ENCODE results near the gene FBRSL1. TPM values are rescaled to one million over a fixed set of nuclear protein-coding genes. Genes with fewer than 3 reads are reported as not detected.
A peak's percentile ranks its signal among the peaks of the same experiment; 100 is the strongest.

FBRSL1 gene
- total RNA-seq, 1 experiment from 2014 or later = 124 TPM

DNA sequence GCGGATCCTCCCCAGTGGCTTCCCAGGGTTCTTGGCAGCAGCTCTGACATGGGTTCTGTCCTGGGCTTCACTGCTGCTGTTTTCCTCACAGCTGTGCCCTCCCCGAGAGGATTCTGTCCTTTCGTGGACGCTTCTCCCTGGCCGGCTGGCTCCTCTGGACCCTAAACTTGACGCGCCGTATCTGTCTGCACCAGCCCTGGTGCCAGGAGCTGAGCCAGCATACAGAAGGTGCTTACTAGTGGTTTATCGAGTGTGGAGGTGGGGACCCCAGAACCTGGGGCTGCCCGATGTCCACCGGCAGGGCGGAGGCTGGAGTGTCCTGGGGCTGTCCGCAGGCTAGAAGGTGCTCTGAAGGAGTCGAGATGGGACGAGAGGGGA, 17.2 kb downstream of the FBRSL1 start (continued):
- TF ChIP-seq, protein P1, sequence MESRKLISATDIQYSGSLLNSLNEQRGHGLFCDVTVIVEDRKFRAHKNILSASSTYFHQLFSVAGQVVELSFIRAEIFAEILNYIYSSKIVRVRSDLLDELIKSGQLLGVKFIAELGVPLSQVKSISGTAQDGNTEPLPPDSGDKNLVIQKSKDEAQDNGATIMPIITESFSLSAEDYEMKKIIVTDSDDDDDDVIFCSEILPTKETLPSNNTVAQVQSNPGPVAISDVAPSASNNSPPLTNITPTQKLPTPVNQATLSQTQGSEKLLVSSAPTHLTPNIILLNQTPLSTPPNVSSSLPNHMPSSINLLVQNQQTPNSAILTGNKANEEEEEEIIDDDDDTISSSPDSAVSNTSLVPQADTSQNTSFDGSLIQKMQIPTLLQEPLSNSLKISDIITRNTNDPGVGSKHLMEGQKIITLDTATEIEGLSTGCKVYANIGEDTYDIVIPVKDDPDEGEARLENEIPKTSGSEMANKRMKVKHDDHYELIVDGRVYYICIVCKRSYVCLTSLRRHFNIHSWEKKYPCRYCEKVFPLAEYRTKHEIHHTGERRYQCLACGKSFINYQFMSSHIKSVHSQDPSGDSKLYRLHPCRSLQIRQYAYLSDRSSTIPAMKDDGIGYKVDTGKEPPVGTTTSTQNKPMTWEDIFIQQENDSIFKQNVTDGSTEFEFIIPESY (IDR thresholded peaks at IDR 0.05; ENCODE audit: extremely low read depth, insufficient replicate concordance, low read length) = no peak
- TF ChIP-seq EGR1 (IDR thresholded peaks at IDR 0.05; ENCODE audit: low read depth) (no peak), EZH2 (IDR thresholded peaks at IDR 0.05) (no peak), POLR2A (IDR thresholded peaks at IDR 0.05; ENCODE audit: borderline replicate concordance, extremely low read depth, insufficient read depth, insufficient read length) (no peak)
- TF ChIP-seq, protein P2, sequence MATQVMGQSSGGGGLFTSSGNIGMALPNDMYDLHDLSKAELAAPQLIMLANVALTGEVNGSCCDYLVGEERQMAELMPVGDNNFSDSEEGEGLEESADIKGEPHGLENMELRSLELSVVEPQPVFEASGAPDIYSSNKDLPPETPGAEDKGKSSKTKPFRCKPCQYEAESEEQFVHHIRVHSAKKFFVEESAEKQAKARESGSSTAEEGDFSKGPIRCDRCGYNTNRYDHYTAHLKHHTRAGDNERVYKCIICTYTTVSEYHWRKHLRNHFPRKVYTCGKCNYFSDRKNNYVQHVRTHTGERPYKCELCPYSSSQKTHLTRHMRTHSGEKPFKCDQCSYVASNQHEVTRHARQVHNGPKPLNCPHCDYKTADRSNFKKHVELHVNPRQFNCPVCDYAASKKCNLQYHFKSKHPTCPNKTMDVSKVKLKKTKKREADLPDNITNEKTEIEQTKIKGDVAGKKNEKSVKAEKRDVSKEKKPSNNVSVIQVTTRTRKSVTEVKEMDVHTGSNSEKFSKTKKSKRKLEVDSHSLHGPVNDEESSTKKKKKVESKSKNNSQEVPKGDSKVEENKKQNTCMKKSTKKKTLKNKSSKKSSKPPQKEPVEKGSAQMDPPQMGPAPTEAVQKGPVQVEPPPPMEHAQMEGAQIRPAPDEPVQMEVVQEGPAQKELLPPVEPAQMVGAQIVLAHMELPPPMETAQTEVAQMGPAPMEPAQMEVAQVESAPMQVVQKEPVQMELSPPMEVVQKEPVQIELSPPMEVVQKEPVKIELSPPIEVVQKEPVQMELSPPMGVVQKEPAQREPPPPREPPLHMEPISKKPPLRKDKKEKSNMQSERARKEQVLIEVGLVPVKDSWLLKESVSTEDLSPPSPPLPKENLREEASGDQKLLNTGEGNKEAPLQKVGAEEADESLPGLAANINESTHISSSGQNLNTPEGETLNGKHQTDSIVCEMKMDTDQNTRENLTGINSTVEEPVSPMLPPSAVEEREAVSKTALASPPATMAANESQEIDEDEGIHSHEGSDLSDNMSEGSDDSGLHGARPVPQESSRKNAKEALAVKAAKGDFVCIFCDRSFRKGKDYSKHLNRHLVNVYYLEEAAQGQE (IDR thresholded peaks at IDR 0.05; ENCODE audit: low read depth) = no peak

DNA sequence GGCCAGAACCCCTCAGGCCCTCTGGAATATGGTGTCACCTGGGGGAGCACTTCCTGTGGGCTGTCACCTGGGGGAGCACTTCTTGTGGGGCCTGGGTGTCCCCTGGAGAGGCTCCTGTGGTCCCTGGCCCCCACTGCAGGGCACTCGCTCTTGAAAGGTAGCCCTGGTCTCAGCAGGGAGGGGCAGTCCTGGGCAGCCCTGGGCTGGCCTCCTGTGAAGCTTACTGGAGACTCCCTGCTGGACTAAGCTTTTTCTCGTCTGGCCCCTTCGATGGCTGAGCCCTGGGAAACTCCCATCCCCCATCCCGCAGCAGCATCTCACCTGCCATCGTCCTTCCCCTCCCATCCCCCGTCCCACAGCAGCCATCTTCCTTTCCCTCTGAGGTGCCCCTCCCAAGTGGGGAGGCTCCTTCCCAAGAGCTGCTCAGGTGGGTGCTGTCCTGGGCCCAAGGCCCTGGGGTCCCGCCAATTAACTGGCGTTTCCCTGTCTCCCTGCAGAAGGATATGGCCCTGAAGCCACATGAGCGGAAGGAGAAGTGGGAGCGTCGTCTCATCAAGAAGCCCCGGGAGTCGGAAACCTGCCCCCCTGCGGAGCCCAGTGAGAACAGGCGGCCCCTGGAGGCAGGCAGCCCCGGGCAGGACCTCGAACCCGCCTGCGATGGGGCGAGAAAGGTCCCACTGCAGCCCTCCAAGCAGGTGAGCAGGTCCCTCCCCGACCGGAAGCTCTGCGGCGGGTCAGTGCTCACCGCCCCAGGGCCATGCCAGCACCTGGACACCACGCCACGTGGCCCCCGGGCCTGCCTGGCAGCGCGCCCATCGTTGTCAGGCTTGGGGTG, 17.9 kb downstream of the FBRSL1 start:
- POLR2A ChIA-PET = no interaction called here
- no TSS peak for BruUV-seq (replicated peaks)
- peaks cover 48% of the 10 kb centered on the region for H3K79me2 ChIP-seq (ENCODE audit: insufficient read depth, low read length)

More for the DNA sequence above, 17.9 kb downstream of the FBRSL1 start:
- no peaks in the 10 kb centered on the region for H3K9me2 ChIP-seq (ENCODE audit: insufficient read depth)
- ChIA-PET CTCF (no interaction called here), RAD21 (ENCODE audit: low non-redundant PET in 1 of 2, low total read pairs in 2 of 2, uncharacterized antibody in 2 of 2, unreplicated experiment in 2 of 2) (no interaction called here)
- DNase-seq (ENCODE audit: low read depth, low spot score) (no peak), ATAC-seq (no peak)
- H3K27ac ChIP-seq (ENCODE audit: low read depth, low read length) = no peak overlapping the region
- H2AFZ ChIP-seq (ENCODE audit: low read depth, low read length, poor library complexity, severe bottlenecking) = no peak overlapping the region
- intact Hi-C loops (cut with micrococcal nuclease) = no loop called here
- no peak overlapping the region for H3K4me2 ChIP-seq (ENCODE audit: low read length)
- H4K20me1 ChIP-seq (ENCODE audit: insufficient read depth) = peaks cover 9% of the 10 kb centered on the region; the same call in 1 of the 2 replicates
- no peak overlapping the region for H3K4me3 ChIP-seq (replicated peaks in 1 of 2; ENCODE audit: low read depth in 1 of 2, low read length in 2 of 2)
- no peaks in the 10 kb centered on the region for H3K27me3 ChIP-seq (ENCODE audit: insufficient read depth, low read length)
- H3K36me3 ChIP-seq (ENCODE audit: control insufficient read depth in 1 of 2, insufficient read depth in 2 of 2, low read length in 2 of 2) = no peaks in the 10 kb centered on the region; a peak in 1 of 4 replicates
- no peak overlapping the region for H3K9ac ChIP-seq (ENCODE audit: low read length)
- H3K9me3 ChIP-seq (ENCODE audit: control insufficient read depth in 1 of 2, insufficient read depth in 1 of 2, low read depth in 1 of 2, low read length in 2 of 2) = no peaks in the 10 kb centered on the region
- TF ChIP-seq EGR1 (IDR thresholded peaks at IDR 0.05; ENCODE audit: low read depth) (no peak), CBX3 (IDR thresholded peaks at IDR 0.05; ENCODE audit: low read depth) (no peak), EZH2 (IDR thresholded peaks at IDR 0.05) (no peak), SP1 (IDR thresholded peaks at IDR 0.05; ENCODE audit: low read depth) (no peak)
- TF ChIP-seq, protein P3, sequence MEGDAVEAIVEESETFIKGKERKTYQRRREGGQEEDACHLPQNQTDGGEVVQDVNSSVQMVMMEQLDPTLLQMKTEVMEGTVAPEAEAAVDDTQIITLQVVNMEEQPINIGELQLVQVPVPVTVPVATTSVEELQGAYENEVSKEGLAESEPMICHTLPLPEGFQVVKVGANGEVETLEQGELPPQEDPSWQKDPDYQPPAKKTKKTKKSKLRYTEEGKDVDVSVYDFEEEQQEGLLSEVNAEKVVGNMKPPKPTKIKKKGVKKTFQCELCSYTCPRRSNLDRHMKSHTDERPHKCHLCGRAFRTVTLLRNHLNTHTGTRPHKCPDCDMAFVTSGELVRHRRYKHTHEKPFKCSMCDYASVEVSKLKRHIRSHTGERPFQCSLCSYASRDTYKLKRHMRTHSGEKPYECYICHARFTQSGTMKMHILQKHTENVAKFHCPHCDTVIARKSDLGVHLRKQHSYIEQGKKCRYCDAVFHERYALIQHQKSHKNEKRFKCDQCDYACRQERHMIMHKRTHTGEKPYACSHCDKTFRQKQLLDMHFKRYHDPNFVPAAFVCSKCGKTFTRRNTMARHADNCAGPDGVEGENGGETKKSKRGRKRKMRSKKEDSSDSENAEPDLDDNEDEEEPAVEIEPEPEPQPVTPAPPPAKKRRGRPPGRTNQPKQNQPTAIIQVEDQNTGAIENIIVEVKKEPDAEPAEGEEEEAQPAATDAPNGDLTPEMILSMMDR (IDR thresholded peaks at IDR 0.05 in 2 of 3, conservative IDR thresholded peaks at IDR 0.05 in 1 of 3; ENCODE audit: borderline replicate concordance in 1 of 3, insufficient read depth in 1 of 3, low read depth in 2 of 3, low read length in 2 of 3) = 0 out of 6 replicates have a peak, but pooled peaks of 1 of the 3 experiments have one; percentile 16
- H3K4me1 ChIP-seq (ENCODE audit: control insufficient read depth in 1 of 2, insufficient read depth in 2 of 2, low read length in 2 of 2) = peaks cover 5 to 16% of the 10 kb centered on the region in 2 experiments
